ENCODE results near the gene IMMP2L.

GRCh38 chr7:110875346-110875745, 686.9 kb downstream of the IMMP2L start:
- TF ChIP-seq EZH2 (IDR thresholded peaks at IDR 0.05; ENCODE audit: insufficient read depth, poor library complexity, severe bottlenecking) (no peak), EZH2phosphoT487 (IDR thresholded peaks at IDR 0.05; ENCODE audit: insufficient read depth, low read depth) (no peak)

All from GM23248 (cell line).